C4-2B (cell line): ENCODE measurements around the gene TEX44.

Experiments
- H3K27ac ChIP-seq: fragments of 450-650 bp; 2 replicates; pipeline ENCODE4 v1.5.1; 2017
- CTCF ChIP-seq: fragments of 450-650 bp; conservative IDR thresholded peaks from 2 replicates; pipeline ENCODE4 v1.5.1; 2017; ENCODE audit warnings: mild to moderate bottlenecking
- ZFX ChIP-seq: fragments of 450-650 bp; IDR thresholded peaks from 2 replicates; pipeline ENCODE4 v1.6.1; 2017

TEX44 gene

GRCh38 chr2:231643495-231643888 lies 50.8 kb downstream of the TEX44 start:
- TF ChIP-seq ZFX (no peak), CTCF (no peak)
- no peak overlapping the region for H3K27ac ChIP-seq
